Suprapubic skin (tissue), 4 donors: ENCODE data around the gene DEPDC1B. TPM values are rescaled to one million over a fixed set of nuclear protein-coding genes. Genes with fewer than 3 reads are reported as not detected.

Source experiments
- DNase-seq, 2 donors: peaks; one replicate each; pipeline ENCODE4 v3.0.0-alpha.2; 2019; ENCODE audit warnings: low spot score in 2 of 2
- H3K27ac ChIP-seq: fragments of 200-600 bp; sonication (generic); one replicate; pipeline ENCODE4 v1.5.1; 2019
- H3K27me3 ChIP-seq: fragments of 200-600 bp; sonication (generic); one replicate; pipeline ENCODE4 v1.5.1; 2019
- H3K36me3 ChIP-seq: fragments of 200-600 bp; sonication (generic); one replicate; pipeline ENCODE4 v1.5.1; 2019
- H3K4me1 ChIP-seq: fragments of 200-600 bp; sonication (generic); one replicate; pipeline ENCODE4 v1.5.1; 2019
- H3K4me3 ChIP-seq: fragments of 200-600 bp; sonication (generic); one replicate; pipeline ENCODE4 v1.5.1; 2019; ENCODE audit warnings: mild to moderate bottlenecking
- H3K9me3 ChIP-seq: fragments of 200-600 bp; sonication (generic); one replicate; pipeline ENCODE4 v1.5.1; 2019
- EP300 ChIP-seq: sonication (generic); formaldehyde crosslinking; IDR thresholded peaks from one replicate; pipeline ENCODE4 v1.6.1; 2017; ENCODE audit warnings: antibody characterized with exemption
- POLR2A ChIP-seq, 2 donors: fragments of 450-650 bp; IDR thresholded peaks; one replicate each; pipeline ENCODE4 v1.6.1; 2017; ENCODE audit warnings: antibody characterized with exemption in 2 of 2, mild to moderate bottlenecking in 2 of 2, moderate library complexity in 2 of 2
- POLR2AphosphoS5 ChIP-seq, 3 donors: sonication (generic); formaldehyde crosslinking; IDR thresholded peaks; one replicate each; pipeline ENCODE4 v1.6.1; 2017; ENCODE audit warnings: antibody characterized with exemption in 3 of 3
- WGBS: methylation state at CpG from one replicate; pipeline ENCODE4 v1.1.5; 2018; 5-methylcytosine and 5-hydroxymethylcytosine counted together
- total RNA-seq, 4 donors: library from RNA; depleted of rRNA; stranded (reverse); fragments of >200 nt; gene quantifications; one replicate each; pipeline ENCODE4 v1.1.0, GENCODE V29; 2016
- TF ChIP-seq, protein P1 (sequence below), 2 donors: fragments of 200-600 bp in 1 of 2; fragments of 450-650 bp in 1 of 2; sonication (generic) in 1 of 2; IDR thresholded peaks; one replicate each; pipeline ENCODE4 v1.5.1; 2016 to 2019; ENCODE audit warnings: antibody characterized with exemption in 2 of 2, mild to moderate bottlenecking in 1 of 2, moderate library complexity in 1 of 2

Gene DEPDC1B
- total RNA-seq, 4 donors from 2014 or later: 4.8 to 5.8 (median 5.2) TPM

DNA sequence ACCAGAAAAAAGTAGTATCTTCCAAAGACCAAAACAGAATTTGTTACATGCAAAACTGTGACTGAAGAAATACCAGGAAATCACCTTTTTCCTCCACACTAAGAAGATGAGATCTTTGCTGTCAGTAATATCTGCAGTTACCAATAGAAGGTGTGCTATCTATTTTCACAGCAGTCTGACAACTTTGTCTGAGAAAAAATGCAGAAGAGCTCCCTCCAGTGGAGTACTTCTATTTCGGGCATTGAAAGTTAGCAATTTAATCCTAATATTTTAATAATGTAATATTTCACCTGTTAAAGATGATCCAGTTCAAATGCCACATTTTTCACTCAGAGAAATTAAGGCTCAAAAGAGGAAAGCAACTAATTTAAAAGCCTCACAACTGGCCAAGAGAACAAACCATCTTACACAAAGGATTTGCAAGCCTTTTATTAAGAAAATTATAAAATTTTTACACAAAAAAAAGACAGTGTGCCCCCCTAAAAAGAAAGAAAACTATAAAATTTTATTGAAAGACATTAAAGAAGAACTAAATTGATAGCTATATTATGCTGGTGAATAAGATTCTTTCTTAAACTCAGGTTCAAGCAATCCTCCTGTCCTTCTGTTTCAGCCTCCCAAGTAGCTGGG is 50.6 kb downstream of the DEPDC1B start:
- TF ChIP-seq, protein P1, sequence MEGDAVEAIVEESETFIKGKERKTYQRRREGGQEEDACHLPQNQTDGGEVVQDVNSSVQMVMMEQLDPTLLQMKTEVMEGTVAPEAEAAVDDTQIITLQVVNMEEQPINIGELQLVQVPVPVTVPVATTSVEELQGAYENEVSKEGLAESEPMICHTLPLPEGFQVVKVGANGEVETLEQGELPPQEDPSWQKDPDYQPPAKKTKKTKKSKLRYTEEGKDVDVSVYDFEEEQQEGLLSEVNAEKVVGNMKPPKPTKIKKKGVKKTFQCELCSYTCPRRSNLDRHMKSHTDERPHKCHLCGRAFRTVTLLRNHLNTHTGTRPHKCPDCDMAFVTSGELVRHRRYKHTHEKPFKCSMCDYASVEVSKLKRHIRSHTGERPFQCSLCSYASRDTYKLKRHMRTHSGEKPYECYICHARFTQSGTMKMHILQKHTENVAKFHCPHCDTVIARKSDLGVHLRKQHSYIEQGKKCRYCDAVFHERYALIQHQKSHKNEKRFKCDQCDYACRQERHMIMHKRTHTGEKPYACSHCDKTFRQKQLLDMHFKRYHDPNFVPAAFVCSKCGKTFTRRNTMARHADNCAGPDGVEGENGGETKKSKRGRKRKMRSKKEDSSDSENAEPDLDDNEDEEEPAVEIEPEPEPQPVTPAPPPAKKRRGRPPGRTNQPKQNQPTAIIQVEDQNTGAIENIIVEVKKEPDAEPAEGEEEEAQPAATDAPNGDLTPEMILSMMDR (IDR thresholded peaks at IDR 0.05): peak; percentile 7 to 38
- TF ChIP-seq POLR2A (IDR thresholded peaks at IDR 0.05): no peak
- no peaks in the 10 kb centered on the region for H3K4me1 ChIP-seq
- H3K9me3 ChIP-seq: no peaks in the 10 kb centered on the region
- H3K36me3 ChIP-seq: no peaks in the 10 kb centered on the region
- no peaks in the 10 kb centered on the region for H3K27me3 ChIP-seq
- H3K27ac ChIP-seq: no peak overlapping the region
- 21% methylated on average over 1 of the region's 1 CpG for WGBS
- no peak for DNase-seq
- H3K4me3 ChIP-seq: no peak overlapping the region

DNA sequence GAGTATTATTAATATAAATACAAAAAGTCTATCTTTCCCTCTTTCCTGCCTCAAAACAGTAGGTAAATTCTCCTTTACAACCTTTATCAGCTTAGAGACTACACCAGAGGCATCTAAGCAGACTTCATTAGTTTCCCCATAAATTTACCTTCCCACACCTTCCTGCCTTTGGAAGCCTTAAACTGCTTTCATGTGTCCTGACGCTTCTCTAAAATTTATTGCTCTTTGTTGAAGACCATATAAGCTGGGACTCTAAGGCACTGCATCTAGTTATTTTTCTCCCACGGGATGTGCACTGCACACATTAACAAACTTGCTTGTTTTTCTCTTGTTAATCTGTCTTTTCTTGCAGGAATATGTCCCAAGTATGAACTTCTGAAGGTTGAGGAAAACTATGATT is 51.8 kb downstream of the DEPDC1B start:
- no peak overlapping the region for H3K27ac ChIP-seq
- WGBS: 64% methylated on average over 2 of the region's 2 CpGs
- H3K4me3 ChIP-seq: no peak overlapping the region
- DNase-seq: no peak
- H3K36me3 ChIP-seq: no peaks in the 10 kb centered on the region
- H3K9me3 ChIP-seq: no peaks in the 10 kb centered on the region
- H3K4me1 ChIP-seq: no peaks in the 10 kb centered on the region
- no peaks in the 10 kb centered on the region for H3K27me3 ChIP-seq
- no peak for TF ChIP-seq POLR2A (IDR thresholded peaks at IDR 0.05)

DNA sequence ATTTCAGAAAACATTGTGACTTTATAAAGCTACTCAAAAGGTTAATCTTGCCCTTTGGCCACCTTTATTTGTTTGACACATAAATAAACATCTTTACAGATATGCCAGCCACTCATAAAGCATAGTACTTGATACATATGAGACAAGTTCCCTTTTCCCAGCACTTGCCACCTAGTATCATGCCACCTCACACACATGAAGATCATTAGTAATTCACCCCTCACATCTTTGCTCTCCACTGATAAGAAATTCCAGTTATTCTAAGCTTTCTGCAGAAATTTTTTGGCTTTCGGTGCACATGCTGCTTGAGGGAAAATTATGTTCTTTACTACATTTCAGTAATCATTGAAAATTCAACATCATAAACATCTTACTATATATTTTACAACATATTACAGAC is 59.1 kb downstream of the DEPDC1B start:
- Histone ChIP-seq H3K36me3 (no peaks in the 10 kb centered on the region), H3K4me3 (no peak overlapping the region), H3K4me1 (no peaks in the 10 kb centered on the region), H3K27me3 (no peaks in the 10 kb centered on the region), H3K27ac (no peak overlapping the region), H3K9me3 (no peaks in the 10 kb centered on the region)
- TF ChIP-seq POLR2A (IDR thresholded peaks at IDR 0.05) (no peak), POLR2AphosphoS5 (IDR thresholded peaks at IDR 0.05) (no peak), EP300 (no peak)
- TF ChIP-seq, protein P1 (IDR thresholded peaks at IDR 0.05): no peak
- 98% methylated on average over 1 of the region's 1 CpG for WGBS
- DNase-seq: no peak

DNA sequence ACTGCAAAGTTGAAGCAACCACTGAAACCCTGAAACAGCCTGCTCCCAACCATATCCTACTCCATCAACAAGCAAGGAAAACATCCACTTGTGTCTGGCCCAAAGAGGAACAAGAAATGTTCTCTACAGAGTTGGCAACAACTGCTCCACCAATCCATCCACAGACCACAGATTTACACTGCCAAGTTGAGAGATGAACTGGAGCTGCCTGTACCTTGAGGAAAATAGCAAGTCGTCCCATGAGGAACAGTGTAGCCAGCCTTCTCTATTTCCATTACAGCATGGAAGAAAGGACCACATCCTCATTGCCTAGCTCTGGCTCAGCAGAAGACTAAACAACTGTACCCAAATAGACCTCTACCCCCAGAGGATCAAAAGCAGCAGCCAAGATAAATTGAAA is 60.4 kb downstream of the DEPDC1B start:
- no peak overlapping the region for H3K4me3 ChIP-seq
- no peak overlapping the region for H3K27ac ChIP-seq
- no peaks in the 10 kb centered on the region for H3K27me3 ChIP-seq
- H3K4me1 ChIP-seq: no peaks in the 10 kb centered on the region
- TF ChIP-seq, protein P1 (IDR thresholded peaks at IDR 0.05): no peak
- TF ChIP-seq POLR2A (IDR thresholded peaks at IDR 0.05): no peak
- no peak for TF ChIP-seq EP300
- no peak for DNase-seq
- 70% methylated on average over 1 of the region's 1 CpG for WGBS
- H3K9me3 ChIP-seq: no peaks in the 10 kb centered on the region
- no peaks in the 10 kb centered on the region for H3K36me3 ChIP-seq

DNA sequence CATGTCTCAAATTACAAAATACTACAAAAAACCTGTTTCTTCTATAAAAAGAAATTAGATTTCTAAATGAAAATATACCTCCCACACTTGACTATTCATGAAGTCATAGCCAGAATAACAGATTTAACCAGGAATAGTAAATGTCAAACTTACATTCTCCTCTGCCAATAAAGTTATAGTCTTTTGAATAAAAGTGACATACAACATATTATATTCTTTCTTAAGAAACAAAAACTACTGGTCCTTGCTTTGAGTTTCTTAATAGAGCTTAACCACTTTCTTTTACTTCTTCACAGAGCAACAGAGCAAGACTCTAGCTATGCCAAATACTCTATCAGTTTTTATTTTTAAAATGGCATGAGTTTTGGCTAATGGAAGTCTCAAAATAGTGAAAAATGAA is 61.7 kb downstream of the DEPDC1B start:
- TF ChIP-seq POLR2A (IDR thresholded peaks at IDR 0.05) (no peak), EP300 (no peak), POLR2AphosphoS5 (IDR thresholded peaks at IDR 0.05) (no peak)
- TF ChIP-seq, protein P1 (IDR thresholded peaks at IDR 0.05): no peak
- Histone ChIP-seq H3K27ac (no peak overlapping the region), H3K4me3 (no peak overlapping the region)

DNA sequence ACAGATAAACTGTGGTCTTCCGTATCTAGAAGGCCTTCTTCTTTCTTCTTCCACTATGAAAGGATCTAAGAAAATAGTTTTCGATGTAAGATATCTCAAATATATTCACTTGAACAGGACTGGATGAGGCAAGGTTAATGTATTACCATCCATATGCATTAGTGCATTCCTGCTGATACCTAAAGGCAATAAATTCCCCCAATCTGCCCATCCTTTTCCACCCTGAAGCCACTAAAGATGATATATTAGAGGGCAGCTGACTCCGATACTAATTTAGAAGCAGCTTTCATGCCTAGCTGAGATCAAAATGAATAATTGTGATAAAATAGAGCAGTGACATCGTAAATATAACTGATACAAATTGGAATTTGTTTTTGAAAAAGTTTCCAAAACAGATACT is 63.3 kb downstream of the DEPDC1B start:
- Histone ChIP-seq H3K4me1 (no peaks in the 10 kb centered on the region), H3K27ac (no peak overlapping the region), H3K9me3 (no peaks in the 10 kb centered on the region), H3K4me3 (no peak overlapping the region), H3K36me3 (no peaks in the 10 kb centered on the region), H3K27me3 (no peaks in the 10 kb centered on the region)
- no peak for DNase-seq
- TF ChIP-seq EP300 (no peak), POLR2AphosphoS5 (IDR thresholded peaks at IDR 0.05) (no peak), POLR2A (IDR thresholded peaks at IDR 0.05) (no peak)
- TF ChIP-seq, protein P1 (IDR thresholded peaks at IDR 0.05): no peak
- 93% methylated on average over 4 of the region's 4 CpGs for whole genome bisulfite sequencing

More for the DNA sequence above, 61.7 kb downstream of the DEPDC1B start:
- no peaks in the 10 kb centered on the region for H3K36me3 ChIP-seq
- H3K9me3 ChIP-seq: no peaks in the 10 kb centered on the region
- no peak for DNase-seq
- H3K27me3 ChIP-seq: no peaks in the 10 kb centered on the region
- H3K4me1 ChIP-seq: no peaks in the 10 kb centered on the region
